CD8-positive, alpha-beta memory T cell (primary cell): Measurements from ENCODE around the gene CABP4. TPM values are rescaled to one million over a fixed set of nuclear protein-coding genes. Genes with fewer than 3 reads are reported as not detected.

Experiments
- CTCF ChIA-PET: fragments of 350-600 bp; sonication (Branson Sonifier 250); formaldehyde crosslinking; loops from one replicate; lab custom pipeline; 2021; ENCODE audit warnings: antibody characterized with exemption; lab: Charles Lee
- POLR2A ChIA-PET: fragments of 350-600 bp; sonication (Branson Sonifier 250); formaldehyde crosslinking; loops from one replicate; lab custom pipeline; 2021; ENCODE audit warnings: antibody characterized with exemption; lab: Charles Lee
- DNase-seq, 5 donors: peaks; one replicate each; pipeline versions ENCODE4 v3.0.0 to v3.0.0-alpha.2; 2020 to 2022; ENCODE audit warnings: mixed read lengths in 1 of 5
- H3K27ac ChIP-seq: one replicate; pipeline ENCODE4 v1.7.0; 2013; ENCODE audit warnings: low read depth, mild to moderate bottlenecking, low read length, moderate library complexity
- H3K27me3 ChIP-seq: 2 replicates; pipeline ENCODE4 v1.7.0; 2013; ENCODE audit warnings: low read length, mild to moderate bottlenecking; ENCODE audit not compliant: insufficient read depth, poor library complexity, severe bottlenecking
- H3K36me3 ChIP-seq: 2 replicates; pipeline ENCODE4 v1.7.0; 2013; ENCODE audit warnings: mild to moderate bottlenecking, low read length, moderate library complexity; ENCODE audit not compliant: insufficient read depth
- H3K4me1 ChIP-seq: 2 replicates; pipeline ENCODE4 v1.7.0; 2013; ENCODE audit warnings: mild to moderate bottlenecking, low read length, moderate library complexity; ENCODE audit not compliant: insufficient read depth
- H3K4me3 ChIP-seq: 2 replicates; pipeline ENCODE4 v1.7.0; 2013; ENCODE audit warnings: mild to moderate bottlenecking, low read length
- H3K9me3 ChIP-seq: 2 replicates; pipeline ENCODE4 v1.7.0; 2013; ENCODE audit warnings: mild to moderate bottlenecking, low read length
- H3K27ac Mint-ChIP-seq, 8 donors: one replicate each; pipeline ENCODE4 v1.8.0; 2020 to 2021; ENCODE audit warnings: mixed read lengths in 8 of 8, mild to moderate bottlenecking in 6 of 8, inconsistent platforms in 3 of 8, moderate library complexity in 3 of 8
- H3K27me3 Mint-ChIP-seq, 2 donors: one replicate each; pipeline ENCODE4 v1.8.0; 2020 to 2021; ENCODE audit warnings: mixed read lengths in 2 of 2, mild to moderate bottlenecking in 1 of 2, moderate library complexity in 1 of 2
- H3K36me3 Mint-ChIP-seq, 3 donors: one replicate each; pipeline ENCODE4 v1.8.0; 2020 to 2021; ENCODE audit warnings: mixed read lengths in 3 of 3, inconsistent platforms in 1 of 3, mild to moderate bottlenecking in 1 of 3
- H3K4me1 Mint-ChIP-seq, 3 donors: one replicate each; pipeline ENCODE4 v1.8.0; 2020 to 2021; ENCODE audit warnings: mixed read lengths in 3 of 3, inconsistent platforms in 1 of 3, mild to moderate bottlenecking in 1 of 3
- H3K4me3 Mint-ChIP-seq, 7 donors: one replicate each; pipeline ENCODE4 v1.8.0; 2020 to 2021; ENCODE audit warnings: mixed read lengths in 7 of 7, mild to moderate bottlenecking in 6 of 7, moderate library complexity in 4 of 7, inconsistent platforms in 2 of 7
- H3K9me3 Mint-ChIP-seq, 5 donors: one replicate each; pipeline ENCODE4 v1.8.0; 2020 to 2022; ENCODE audit warnings: mixed read lengths in 5 of 5, mild to moderate bottlenecking in 3 of 5, moderate library complexity in 2 of 5, inconsistent platforms in 1 of 5
- polyA plus RNA-seq: library from polyadenylated mRNA; unstranded; fragments of 300-500 nt; fragmentation: Illumina TruSeq; gene quantifications from one replicate; pipeline ENCODE4 v1.2.3, GENCODE V29; 2021
- total RNA-seq, 2 experiments: library from RNA; stranded (reverse); gene quantifications; one replicate each; pipeline ENCODE4 v1.2.3, GENCODE V29; 2021

The CABP4 gene
- total and polyA plus RNA-seq, 3 experiments from 2014 or later, result 0.28 to 0.36 (median 0.33) TPM

DNA sequence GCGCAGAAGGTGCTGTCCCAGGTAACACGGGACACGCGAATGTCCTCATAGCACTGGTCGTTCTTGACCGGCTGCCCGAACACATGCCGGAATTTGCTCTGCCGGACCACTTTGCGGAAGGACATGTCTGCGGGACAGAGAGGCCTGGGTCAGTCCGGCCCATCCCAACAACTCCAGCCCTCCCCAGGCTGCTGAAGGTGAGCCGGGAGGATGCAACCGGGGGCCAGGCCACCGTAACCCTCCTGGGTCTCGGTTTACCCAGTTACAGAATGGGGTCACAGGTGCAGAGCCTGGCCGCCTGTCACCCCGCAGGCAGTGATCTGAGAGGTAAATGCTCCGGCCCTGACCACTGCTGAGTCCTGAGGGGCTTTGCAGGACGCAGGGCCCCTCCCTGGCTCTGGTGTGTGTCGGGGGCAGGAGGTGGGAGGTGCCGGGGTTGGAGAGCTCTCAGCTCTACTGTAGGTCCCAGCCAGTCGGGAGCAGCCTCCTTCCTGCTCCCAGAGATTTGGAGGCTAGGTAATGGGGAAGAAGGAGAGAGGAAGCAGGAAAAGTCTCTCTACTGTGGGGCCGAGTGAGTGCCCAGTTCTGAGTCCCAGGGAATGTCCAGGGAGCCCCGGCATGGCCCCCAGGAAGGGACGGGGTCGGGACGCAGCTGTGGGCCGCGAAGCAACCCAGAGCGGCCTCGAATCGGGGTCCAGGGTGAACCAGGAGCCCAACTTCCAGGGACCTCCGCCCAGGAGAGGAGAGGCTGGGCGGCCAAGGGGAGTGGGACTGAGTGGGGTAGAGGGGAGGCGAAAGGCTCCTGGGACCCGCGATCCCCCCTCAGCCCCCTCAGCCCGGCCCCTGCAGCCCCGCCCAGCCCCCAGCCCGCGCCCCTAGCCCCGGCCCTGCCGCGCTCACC is 12.4 kb upstream of the CABP4 start:
- peaks cover 0 to 1% of the 10 kb centered on the region in 2 donors for H3K27me3 Mint-ChIP-seq
- peaks cover 0 to 2% (median 0%) of the 10 kb centered on the region in 5 donors for H3K9me3 Mint-ChIP-seq
- H3K36me3 ChIP-seq, result no peaks in the 10 kb centered on the region
- H3K4me1 Mint-ChIP-seq, result peaks cover 59 to 87% (median 64%) of the 10 kb centered on the region in 3 donors
- no peaks in the 10 kb centered on the region for H3K27me3 ChIP-seq
- DNase-seq, result peak in 2 of 5 donors; percentile 17 to 29
- H3K4me1 ChIP-seq, result peaks cover 66% of the 10 kb centered on the region
- peak overlapping the region; percentile 48 to 79 (median 65) for H3K4me3 Mint-ChIP-seq
- peak overlapping the region; percentile 54 for H3K27ac ChIP-seq
- POLR2A ChIA-PET, result interaction anchor here (0.6 to 1.7 kb wide), 8 partner anchors 8 to 269 kb away, joined by 3 to 6 read pairs (median 4); partner anchors contain the start of genes PITPNM1, PPP1CA, RAD9A and TBC1D10C
- CTCF ChIA-PET, result interaction anchor here (1.9 kb wide), 1 partner anchor 51 kb away, joined by 5 read pairs; the partner anchor contains the start of gene RAD9A
- no peak overlapping the region for H3K4me3 ChIP-seq
- H3K9me3 ChIP-seq, result no peaks in the 10 kb centered on the region
- peak overlapping the region; percentile 76 to 97 (median 89) for H3K27ac Mint-ChIP-seq
- H3K36me3 Mint-ChIP-seq, result peaks cover 0 to 2% (median 0%) of the 10 kb centered on the region in 3 donors

DNA sequence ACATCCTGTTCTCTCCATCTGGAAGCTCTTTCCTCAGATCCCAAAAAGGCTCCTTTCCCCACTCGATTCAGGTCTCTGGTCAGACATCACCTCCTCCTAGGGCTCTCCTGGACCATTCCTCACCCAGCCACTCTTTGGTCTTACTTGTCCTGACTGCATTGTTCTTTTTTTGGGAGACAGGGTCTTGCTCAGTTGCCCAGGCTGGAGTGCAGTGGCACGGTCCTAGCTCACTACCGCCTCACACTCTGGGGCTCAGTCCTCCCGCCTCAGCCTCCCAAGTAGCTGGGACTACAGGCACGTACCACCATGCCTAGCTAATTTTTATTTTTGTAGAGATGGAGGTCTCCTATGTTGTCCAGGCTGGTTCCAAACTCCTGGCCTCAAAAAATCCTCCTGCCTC is 9.6 kb upstream of the CABP4 start:
- no peaks in the 10 kb centered on the region for H3K36me3 Mint-ChIP-seq
- Histone ChIP-seq H3K36me3 (no peaks in the 10 kb centered on the region), H3K27me3 (no peaks in the 10 kb centered on the region), H3K9me3 (no peaks in the 10 kb centered on the region), H3K4me3 (no peak overlapping the region), H3K4me1 (peaks cover 68% of the 10 kb centered on the region), H3K27ac (peak overlapping the region; percentile 27)
- ChIA-PET CTCF (interaction anchor here (0.9 to 2.0 kb wide), 3 partner anchors 9 to 45 kb away, joined by 3 to 9 read pairs (median 5); partner anchors contain the start of genes PPP1CA and PTPRCAP), POLR2A (interaction anchor here (1.3 to 1.4 kb wide), 2 partner anchors 12 to 72 kb away, joined by 3 to 11 read pairs; partner anchors contain the start of gene CLCF1)
- peaks cover 0 to 2% (median 0%) of the 10 kb centered on the region in 5 donors for H3K9me3 Mint-ChIP-seq
- no peak for DNase-seq
- no peaks in the 10 kb centered on the region for H3K27me3 Mint-ChIP-seq
- H3K4me3 Mint-ChIP-seq, result peak overlapping the region in 6 of 7 donors; percentile 76 to 87 (median 81)
- H3K4me1 Mint-ChIP-seq, result peaks cover 48 to 85% (median 58%) of the 10 kb centered on the region in 3 donors
- peak overlapping the region; percentile 95 to 99 (median 98) for H3K27ac Mint-ChIP-seq

- Mint-ChIP-seq H3K27ac (peak overlapping the region in 6 of 8 donors; percentile 45 to 85 (median 54)), H3K4me1 (peaks cover 39 to 64% (median 41%) of the 10 kb centered on the region in 3 donors), H3K27me3 (no peaks in the 10 kb centered on the region), H3K4me3 (peak overlapping the region in 1 of 7 donors; percentile 50), H3K36me3 (no peaks in the 10 kb centered on the region), H3K9me3 (no peaks in the 10 kb centered on the region)
- no peak overlapping the region for H3K4me3 ChIP-seq
- no peaks in the 10 kb centered on the region for H3K9me3 ChIP-seq
- no peak for DNase-seq
- no peaks in the 10 kb centered on the region for H3K27me3 ChIP-seq
- peaks cover 65% of the 10 kb centered on the region for H3K4me1 ChIP-seq
- H3K27ac ChIP-seq, result no peak overlapping the region
- POLR2A ChIA-PET, result interaction anchor here (4.2 kb wide), 1 partner anchor 11 kb away, joined by 15 read pairs; the partner anchor contains the start of gene PTPRCAP
- CTCF ChIA-PET, result interaction anchor here (1.3 kb wide), 1 partner anchor 11 kb away, joined by 3 read pairs; no protein-coding TSS in a partner anchor
- no peaks in the 10 kb centered on the region for H3K36me3 ChIP-seq
These were observed 6.9 kb upstream of the CABP4 start for GRCh38 chr11:67448220-67448609.

DNA sequence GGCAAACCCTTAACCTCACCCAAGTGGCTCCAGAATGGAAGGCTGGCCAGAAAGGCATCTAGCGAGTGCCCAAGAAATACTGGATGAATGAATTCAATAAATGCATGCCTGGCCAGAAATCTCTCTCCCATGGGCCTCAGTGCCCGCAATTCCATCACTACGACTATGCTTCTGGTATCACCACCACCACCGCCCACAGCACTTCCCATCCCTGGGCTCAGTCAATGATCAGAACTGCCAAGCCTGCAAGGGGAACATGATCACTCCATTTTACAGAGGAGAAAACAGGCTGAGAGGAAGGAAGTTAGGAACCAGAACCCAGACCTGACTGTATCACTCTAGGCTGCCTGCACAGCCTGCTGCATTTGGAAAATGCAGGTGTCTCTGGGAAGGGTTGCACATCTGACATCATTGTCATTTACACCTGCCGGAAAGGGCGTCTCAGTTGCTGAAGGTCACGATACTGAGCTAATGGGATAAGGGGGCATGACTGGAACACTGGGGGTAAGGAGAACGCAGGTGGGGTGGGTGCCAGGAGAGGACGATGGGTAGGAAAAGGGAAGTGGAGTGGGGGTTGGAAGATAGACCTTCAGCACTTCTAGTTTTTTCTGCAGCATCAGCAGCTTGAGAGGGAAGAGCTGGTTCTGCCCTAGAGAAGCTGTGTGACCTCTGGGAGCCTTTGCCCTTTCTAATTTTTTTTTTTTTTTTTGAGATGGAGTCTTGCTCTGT is 5.9 kb upstream of the CABP4 start:
- H3K36me3 Mint-ChIP-seq, result no peaks in the 10 kb centered on the region
- Histone ChIP-seq H3K4me1 (peaks cover 59% of the 10 kb centered on the region), H3K27ac (no peak overlapping the region), H3K4me3 (no peak overlapping the region), H3K9me3 (no peaks in the 10 kb centered on the region), H3K27me3 (no peaks in the 10 kb centered on the region), H3K36me3 (no peaks in the 10 kb centered on the region)
- ChIA-PET CTCF (interaction anchor here (0.8 to 1.4 kb wide), 2 partner anchors 12 to 20 kb away, joined by 3 to 4 read pairs; partner anchors contain the start of gene TMEM134), POLR2A (interaction anchor here (0.5 to 4.2 kb wide), 2 partner anchors 12 to 13 kb away, joined by 4 to 15 read pairs; partner anchors contain the start of gene PTPRCAP)
- H3K4me3 Mint-ChIP-seq, result no peak overlapping the region
- no peak for DNase-seq
- H3K4me1 Mint-ChIP-seq, result peaks cover 31 to 56% (median 39%) of the 10 kb centered on the region in 3 donors
- H3K27me3 Mint-ChIP-seq, result no peaks in the 10 kb centered on the region
- no peaks in the 10 kb centered on the region for H3K9me3 Mint-ChIP-seq
- H3K27ac Mint-ChIP-seq, result peak overlapping the region in 5 of 8 donors; percentile 47 to 82 (median 78)

DNA sequence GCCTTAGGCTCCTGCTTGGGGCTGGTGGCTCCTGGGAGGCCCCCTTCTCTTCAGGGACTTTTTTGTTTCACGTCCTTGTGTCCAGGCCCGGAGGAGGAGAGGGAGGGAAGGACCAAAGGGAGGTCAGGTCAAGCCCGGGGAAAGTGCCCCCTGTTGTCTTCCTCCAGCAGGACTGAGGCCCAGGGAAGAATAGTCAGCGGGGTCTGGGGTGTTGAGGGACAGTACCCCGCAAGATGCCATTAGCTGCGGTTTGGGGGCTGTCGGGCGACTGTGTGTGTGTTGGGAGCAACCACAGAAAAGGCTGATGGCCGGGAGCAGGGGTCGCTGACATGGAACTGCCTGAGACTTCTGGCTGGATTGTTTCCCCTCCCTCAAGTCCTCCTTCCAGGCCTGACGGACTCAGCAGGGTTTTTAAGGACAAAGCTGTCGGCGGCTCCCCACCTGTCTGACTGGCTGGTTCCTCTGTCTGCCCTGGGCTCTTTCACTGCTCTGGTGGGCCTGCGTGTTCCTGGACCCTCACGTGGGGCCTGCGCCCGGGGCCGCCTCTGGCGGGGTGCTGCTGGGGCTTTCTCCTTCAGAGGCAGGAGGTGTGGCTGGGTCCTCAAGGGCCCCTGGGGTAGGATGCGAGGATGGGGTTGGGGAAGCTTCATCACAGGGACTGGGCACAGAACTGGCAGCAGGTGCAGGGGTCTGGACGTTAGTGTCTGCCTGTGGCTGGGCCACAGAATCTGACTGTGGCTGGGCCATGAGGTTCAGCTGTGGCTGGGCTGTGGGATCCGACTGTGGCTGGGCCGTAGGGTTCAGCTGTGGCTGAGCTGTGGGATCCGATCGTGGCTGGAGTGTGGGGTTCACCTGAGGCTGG is 4.1 kb upstream of the CABP4 start:
- H3K4me1 ChIP-seq, result peaks cover 41% of the 10 kb centered on the region
- no peak overlapping the region for H3K4me3 Mint-ChIP-seq
- CTCF ChIA-PET, result interaction anchor here (0.8 to 2.0 kb wide), 5 partner anchors 14 to 304 kb away, joined by 3 to 4 read pairs (median 4); partner anchors contain the start of genes PPP1CA and PTPRCAP

DNA sequence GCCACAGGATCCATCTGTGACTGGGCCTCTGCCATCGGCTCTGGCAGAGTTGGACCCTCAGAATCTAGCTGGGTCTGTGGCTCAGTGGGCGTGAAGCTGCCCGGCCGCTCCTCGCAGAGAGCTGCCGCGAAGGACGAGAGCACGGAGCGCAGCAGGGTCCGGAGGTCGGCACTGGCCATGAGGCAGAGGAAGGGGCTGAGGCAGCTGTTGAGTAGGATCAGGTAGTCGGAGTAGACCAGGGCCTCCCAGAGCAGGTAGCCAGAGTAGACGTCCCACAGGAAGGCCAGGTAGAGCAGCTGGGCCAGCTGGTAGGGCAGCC is 3.5 kb upstream of the CABP4 start:
- no peaks in the 10 kb centered on the region for H3K27me3 ChIP-seq
- Mint-ChIP-seq H3K27me3 (peaks cover 0 to 2% of the 10 kb centered on the region in 2 donors), H3K27ac (no peak overlapping the region), H3K4me3 (no peak overlapping the region), H3K4me1 (peaks cover 10 to 33% (median 17%) of the 10 kb centered on the region in 3 donors), H3K36me3 (no peaks in the 10 kb centered on the region), H3K9me3 (no peaks in the 10 kb centered on the region)
- ChIA-PET CTCF (interaction anchor here (0.8 to 2.0 kb wide), 4 partner anchors 15 to 62 kb away, joined by 3 to 4 read pairs (median 4); partner anchors contain the start of genes PPP1CA and PTPRCAP), POLR2A (interaction anchor here (0.6 to 4.2 kb wide), 4 partner anchors 15 to 51 kb away, joined by 3 to 15 read pairs (median 4); partner anchors contain the start of gene PTPRCAP)
- DNase-seq, result no peak
- no peak overlapping the region for H3K27ac ChIP-seq
- no peaks in the 10 kb centered on the region for H3K9me3 ChIP-seq
- H3K36me3 ChIP-seq, result no peaks in the 10 kb centered on the region
- H3K4me3 ChIP-seq, result no peak overlapping the region
- peaks cover 37% of the 10 kb centered on the region for H3K4me1 ChIP-seq

More for the DNA sequence above, 4.1 kb upstream of the CABP4 start:
- no peak for DNase-seq
- POLR2A ChIA-PET, result interaction anchor here (0.5 to 4.2 kb wide), 4 partner anchors 9 to 50 kb away, joined by 3 to 15 read pairs (median 4); partner anchors contain the start of gene PTPRCAP
- Mint-ChIP-seq H3K36me3 (no peaks in the 10 kb centered on the region), H3K9me3 (no peaks in the 10 kb centered on the region), H3K27ac (peak overlapping the region in 1 of 8 donors; percentile 77), H3K4me1 (peaks cover 14 to 38% (median 22%) of the 10 kb centered on the region in 3 donors), H3K27me3 (peaks cover 0 to 1% of the 10 kb centered on the region in 2 donors)
- Histone ChIP-seq H3K4me3 (no peak overlapping the region), H3K36me3 (no peaks in the 10 kb centered on the region), H3K27ac (no peak overlapping the region), H3K9me3 (no peaks in the 10 kb centered on the region), H3K27me3 (no peaks in the 10 kb centered on the region)
